Endothelial cell of umbilical vein (primary cell): Measurements from ENCODE around the gene SUGCT. TPM values are rescaled to one million over a fixed set of nuclear protein-coding genes. Genes with fewer than 3 reads are reported as not detected.

Experiments
- BruUV-seq: library from RNA; stranded (reverse); fragments of 400-500 nt; replicated peaks from 2 replicates; lab custom pipeline; 2021; lab: Mats Ljungman, UMichigan
- CTCF ChIA-PET: fragments of 300-600, 350-600 bp; sonication (Branson Sonifier 250); formaldehyde crosslinking; loops from one replicate; lab custom pipeline; 2021; ENCODE audit warnings: antibody characterized with exemption, inconsistent platforms; lab: Charles Lee
- POLR2A ChIA-PET: fragments of 300-600, 350-600 bp; sonication (Branson Sonifier 250); formaldehyde crosslinking; loops from one replicate; lab custom pipeline; 2021; ENCODE audit warnings: antibody characterized with exemption, inconsistent platforms; lab: Charles Lee
- DNase-seq: peaks from one replicate; pipeline ENCODE4 v3.0.0-alpha.2; 2011; ENCODE audit warnings: low read depth, low spot score
- FAIRE-seq: peaks from 2 replicates; lab custom pipeline; 2011; peaks lifted over from hg19 to GRCh38; lab: Jason Lieb, UNC
- H2AFZ ChIP-seq: 2 replicates; pipeline ENCODE4 v1.6.0; 2012; ENCODE audit warnings: low read depth, low read length, control low read depth, inconsistent platforms
- H3K27ac ChIP-seq: 2 replicates; pipeline ENCODE4 v1.5.1; 2011; ENCODE audit warnings: low read depth, mild to moderate bottlenecking, control low read depth, low read length, moderate library complexity; ENCODE audit not compliant: insufficient read depth
- H3K27me3 ChIP-seq, 2 experiments: 2 replicates each; pipeline versions ENCODE4 v1.6.0 to v1.6.1; 2011; ENCODE audit warnings: low read length in 2 of 2, mixed read lengths in 1 of 2; ENCODE audit not compliant: control insufficient read depth in 2 of 2, insufficient read depth in 2 of 2
- H3K36me3 ChIP-seq, 2 experiments: 2 replicates in 1 of 2; 3 replicates in 1 of 2; pipeline ENCODE4 v1.5.1; 2011; ENCODE audit warnings: low read length in 2 of 2, mild to moderate bottlenecking in 1 of 2, moderate library complexity in 1 of 2; ENCODE audit not compliant: control insufficient read depth in 2 of 2, insufficient read depth in 2 of 2; ENCODE audit errors: extremely low read depth in 1 of 2
- H3K4me1 ChIP-seq: 3 replicates; pipeline ENCODE4 v1.5.1; 2011; ENCODE audit warnings: mild to moderate bottlenecking, low read length; ENCODE audit not compliant: control insufficient read depth, insufficient read depth; ENCODE audit errors: extremely low read depth
- H3K4me2 ChIP-seq: 2 replicates; pipeline ENCODE4 v1.6.1; 2011; ENCODE audit warnings: low read length, control low read depth, mixed read lengths; ENCODE audit not compliant: insufficient read depth
- H3K4me3 ChIP-seq, 3 experiments: fragments of 200-600 bp in 1 of 3; sonication (generic), shearing (Covaris generic) in 1 of 3; replicated peaks in 1 of 3; 2 replicates each; pipeline ENCODE4 v1.5.1; 2011 to 2016; ENCODE audit warnings: control low read depth in 3 of 3, low read length in 3 of 3, mild to moderate bottlenecking in 2 of 3, inconsistent platforms in 1 of 3, low read depth in 1 of 3, moderate library complexity in 1 of 3; ENCODE audit not compliant: insufficient read depth in 1 of 3
- H3K79me2 ChIP-seq: 2 replicates; pipeline ENCODE4 v1.6.0; 2012; ENCODE audit warnings: low read length, inconsistent platforms; ENCODE audit not compliant: control insufficient read depth, insufficient read depth
- H3K9ac ChIP-seq: replicated peaks from 2 replicates; pipeline ENCODE3; 2011; ENCODE audit warnings: low read length, control low read depth; ENCODE audit not compliant: insufficient read depth; ENCODE audit errors: extremely low read depth
- H3K9me1 ChIP-seq: replicated peaks from 3 replicates; pipeline ENCODE4 v1.6.0; 2011; ENCODE audit warnings: mild to moderate bottlenecking, low read length; ENCODE audit not compliant: control insufficient read depth, insufficient read depth; ENCODE audit errors: extremely low read depth
- H3K9me3 ChIP-seq: replicated peaks from 2 replicates; pipeline ENCODE4 v1.5.1; 2012; ENCODE audit warnings: low read length, inconsistent platforms; ENCODE audit not compliant: control insufficient read depth, insufficient read depth
- H4K20me1 ChIP-seq: replicated peaks from 2 replicates; pipeline ENCODE3; 2011; ENCODE audit warnings: mild to moderate bottlenecking, low read length; ENCODE audit not compliant: control insufficient read depth, insufficient read depth; ENCODE audit errors: extremely low read depth
- CTCF ChIP-seq, 2 donors: IDR thresholded peaks; 1 replicate in 1 of 2; 2 replicates in 1 of 2; pipeline ENCODE4 v1.5.1; 2011; ENCODE audit warnings: low read length in 2 of 2, mild to moderate bottlenecking in 2 of 2, moderate library complexity in 2 of 2, control low read depth in 1 of 2, inconsistent platforms in 1 of 2, low read depth in 1 of 2; ENCODE audit not compliant: insufficient read depth in 1 of 2; ENCODE audit errors: extremely low read depth in 1 of 2
- EZH2 ChIP-seq: IDR thresholded peaks from 2 replicates; pipeline ENCODE4 v1.6.1; 2012; ENCODE audit warnings: borderline replicate concordance, low read depth, mild to moderate bottlenecking, moderate library complexity, low read length, inconsistent platforms; ENCODE audit not compliant: severe bottlenecking
- FOS ChIP-seq: IDR thresholded peaks from 2 replicates; pipeline ENCODE4 v1.6.1; 2011; ENCODE audit warnings: mild to moderate bottlenecking, low read length, moderate library complexity, borderline replicate concordance; ENCODE audit not compliant: insufficient read depth
- GATA2 ChIP-seq: IDR thresholded peaks from 2 replicates; pipeline ENCODE4 v1.7.0; 2011; ENCODE audit warnings: low read depth, mild to moderate bottlenecking, moderate library complexity, mixed read lengths, low read length; ENCODE audit not compliant: insufficient read length, insufficient read depth
- JUN ChIP-seq: IDR thresholded peaks from 2 replicates; pipeline ENCODE4 v1.6.1; 2011; ENCODE audit warnings: borderline replicate concordance, low read depth; ENCODE audit not compliant: insufficient read length, insufficient read depth
- MAX ChIP-seq: IDR thresholded peaks from 2 replicates; pipeline ENCODE4 v1.6.1; 2011; ENCODE audit not compliant: insufficient read depth, insufficient read length
- MYC ChIP-seq: IDR thresholded peaks from one replicate; pipeline ENCODE4 v1.6.1; 2011; ENCODE audit warnings: mild to moderate bottlenecking, low read depth, low read length
- POLR2A ChIP-seq: IDR thresholded peaks from 2 replicates; pipeline ENCODE4 v1.6.1; 2012; ENCODE audit warnings: low read depth, mild to moderate bottlenecking, control low read depth, low read length
- POLR2AphosphoS5 ChIP-seq: IDR thresholded peaks from 2 replicates; pipeline ENCODE4 v1.6.1; 2012; ENCODE audit warnings: low read depth, mild to moderate bottlenecking, control low read depth, low read length, moderate library complexity; ENCODE audit not compliant: insufficient read depth
- dilution Hi-C: fragments of 300-500 bp; cut with MboI; formaldehyde crosslinking; loops from one replicate; pipeline ENCODE4 v1.15.0; 2019; ENCODE audit warnings: low sequenced_read_pairs; ENCODE audit not compliant: extremely low pct_ligation_motif_present
- intact Hi-C: fragments of 100-400 bp; cut with micrococcal nuclease; formaldehyde crosslinking; loops from one replicate; pipeline ENCODE4 v1.10.0; 2022
- polyA plus RNA-seq, 4 experiments: library from polyadenylated mRNA; depleted of rRNA in 3 of 4; stranded (reverse) in 3 of 4; unstranded in 1 of 4; fragments of >200 nt; gene quantifications; 2 replicates each; pipeline versions ENCODE4 v1.2.1 to v1.2.3, GENCODE V29; 2011 to 2012; ENCODE audit warnings: missing spikeins in 1 of 4
- total RNA-seq: library from RNA; stranded (reverse); gene quantifications from 2 replicates; pipeline ENCODE4 v1.2.3, GENCODE V29; 2021

Gene SUGCT
- total and polyA plus RNA-seq, 2 donors (not counting 3 experiments of a cell fraction or from before 2014, with no cell fraction given): 1.2 to 1.4 TPM

GRCh38 chr7:40757109-40757508 is 622.3 kb downstream of the SUGCT start:
- DNase-seq: no peak
- Histone ChIP-seq H3K4me2 (no peak overlapping the region), H3K9me3 (no peaks in the 10 kb centered on the region), H2AFZ (no peak overlapping the region), H3K27ac (no peak overlapping the region), H3K4me3 (no peak overlapping the region), H3K4me1 (no peaks in the 10 kb centered on the region), H4K20me1 (no peaks in the 10 kb centered on the region), H3K36me3 (no peaks in the 10 kb centered on the region), H3K79me2 (no peaks in the 10 kb centered on the region), H3K9ac (no peak overlapping the region), H3K27me3 (no peaks in the 10 kb centered on the region), H3K9me1 (no peaks in the 10 kb centered on the region)
- no TSS peak for BruUV-seq
- dilution Hi-C loops: no loop called here
- intact Hi-C loops: no loop called here
- FAIRE-seq: no peak
- no peak for TF ChIP-seq MYC
- TF ChIP-seq MAX: no peak
- TF ChIP-seq POLR2A: no peak
- TF ChIP-seq JUN: no peak
- TF ChIP-seq POLR2AphosphoS5: no peak
- TF ChIP-seq GATA2: no peak
- TF ChIP-seq CTCF (IDR thresholded peaks at IDR 0.05; ENCODE audit: extremely low read depth in 1 of 2, insufficient read depth in 1 of 2, low read depth in 1 of 2, low read length in 2 of 2): no peak
- no peak for TF ChIP-seq EZH2
- no peak for TF ChIP-seq FOS
- ChIA-PET CTCF (no interaction called here), POLR2A (no interaction called here)
